HS-27A (cell line): ENCODE data around the gene SMAD3.

ENCODE experiments used
- DNase-seq: peaks from one replicate; pipeline ENCODE4 v3.0.0-alpha.2; 2012; ENCODE audit warnings: low read depth, missing footprints

The SMAD3 gene

GRCh38 chr15:67036775-67037555, 28.4 kb upstream of the SMAD3 start:
- no peak for DNase-seq

- no peak for DNase-seq
Measured at GRCh38 chr15:67037694-67038093, 27.7 kb upstream of the SMAD3 start.

- DNase-seq, result no peak
Measured at GRCh38 chr15:67038736-67039135, 26.7 kb upstream of the SMAD3 start.

GRCh38 chr15:67039384-67040075, 25.9 kb upstream of the SMAD3 start:
- DNase-seq, result no peak

- no peak for DNase-seq
Measured at GRCh38 chr15:67040277-67040676, 25.1 kb upstream of the SMAD3 start.

GRCh38 chr15:67042551-67043142, 22.8 kb upstream of the SMAD3 start:
- DNase-seq, result no peak

- peak; percentile 99 for DNase-seq
Measured at GRCh38 chr15:67043939-67044771, 21.2 kb upstream of the SMAD3 start.

- no peak for DNase-seq
Measured at GRCh38 chr15:67047149-67047661, 18.2 kb upstream of the SMAD3 start.

GRCh38 chr15:67048281-67049279, 16.8 kb upstream of the SMAD3 start:
- DNase-seq, result peak; percentile 97

GRCh38 chr15:67049351-67050044, 15.9 kb upstream of the SMAD3 start:
- peak; percentile 99 for DNase-seq

- no peak for DNase-seq
Measured at GRCh38 chr15:67050062-67050461, 15.3 kb upstream of the SMAD3 start.

GRCh38 chr15:67050522-67051087, 14.8 kb upstream of the SMAD3 start:
- DNase-seq, result no peak

GRCh38 chr15:67051088-67052045, 14.0 kb upstream of the SMAD3 start:
- DNase-seq, result no peak

- no peak for DNase-seq
Measured at GRCh38 chr15:67054676-67055075, 10.7 kb upstream of the SMAD3 start.

- DNase-seq, result no peak
Measured at GRCh38 chr15:67059127-67059553, 6.3 kb upstream of the SMAD3 start.

GRCh38 chr15:67061811-67062368, 3.5 kb upstream of the SMAD3 start:
- no peak for DNase-seq

- DNase-seq, result no peak
Measured at GRCh38 chr15:67062369-67062985, 2.9 kb upstream of the SMAD3 start.
